ENCODE measurements around the gene GABRA5. TPM values are rescaled to one million over a fixed set of nuclear protein-coding genes. Genes with fewer than 3 reads are reported as not detected.

GABRA5 gene
- total and polyA plus RNA-seq, 10 of the 15 experiments (the other 5 are each of a cell fraction or from before 2014, with no cell fraction given) = 0.10 TPM; not detected in 9

GRCh38 chr15:26850161-26850560, 16.7 kb upstream of the GABRA5 start:
- SMC1A ChIA-PET (ENCODE audit: uncharacterized antibody, unreplicated experiment) = no interaction called here
- TF ChIP-seq MYB (IDR thresholded peaks at IDR 0.05; ENCODE audit: borderline replicate concordance, low read depth, low read length) (no peak), SPI1 (IDR thresholded peaks at IDR 0.05; ENCODE audit: borderline replicate concordance, insufficient read depth, low read depth, low read length) (no peak), TARDBP (IDR thresholded peaks at IDR 0.05; ENCODE audit: borderline replicate concordance) (no peak), RELB (IDR thresholded peaks at IDR 0.05; ENCODE audit: low read depth) (no peak), SREBF1 (IDR thresholded peaks at IDR 0.05; ENCODE audit: low read length) (no peak), ZNF622 (IDR thresholded peaks at IDR 0.05) (no peak), ZNF24 (IDR thresholded peaks at IDR 0.05) (no peak), BACH1 (IDR thresholded peaks at IDR 0.05; ENCODE audit: borderline replicate concordance) (no peak)
- DNase-seq (ENCODE audit: low read depth, low spot score) (no peak), ATAC-seq (no peak), FAIRE-seq (no peak)
- Histone ChIP-seq H2AFZ (ENCODE audit: control insufficient read depth, low read depth, low read length) (no peak overlapping the region), H3K9me3 (replicated peaks; ENCODE audit: control insufficient read depth, insufficient read depth, low read length) (no peaks in the 10 kb centered on the region), H3K4me2 (ENCODE audit: control insufficient read depth, insufficient read depth) (no peak overlapping the region), H4K20me1 (ENCODE audit: control insufficient read depth, insufficient read depth) (no peaks in the 10 kb centered on the region), H3K36me3 (ENCODE audit: control insufficient read depth in 2 of 2, insufficient read depth in 2 of 2, low read length in 1 of 2) (no peaks in the 10 kb centered on the region), H3K79me2 (ENCODE audit: control insufficient read depth, insufficient read depth, low read length) (no peaks in the 10 kb centered on the region), H3K4me3 (no peak overlapping the region), H3K27ac (ENCODE audit: control insufficient read depth, insufficient read depth) (no peak overlapping the region), H3K4me1 (ENCODE audit: control insufficient read depth, insufficient read depth, low read length) (no peaks in the 10 kb centered on the region), H3K27me3 (replicated peaks in 1 of 2; ENCODE audit: control insufficient read depth in 2 of 2, insufficient read depth in 2 of 2, low read length in 1 of 2) (no peaks in the 10 kb centered on the region), H3K9ac (ENCODE audit: control insufficient read depth, insufficient read depth, low read length) (no peak overlapping the region)
- POLR2A ChIA-PET = no interaction called here
- RAD21 ChIA-PET (ENCODE audit: unreplicated experiment) = no interaction called here
- intact Hi-C loops (cut with micrococcal nuclease; ENCODE audit: unreplicated experiment) = no loop called here
- CTCF ChIA-PET = no interaction called here
- no TSS peak for BruUV-seq (replicated peaks)
- 71% methylated on average over 3 of the region's 3 CpGs for WGBS (ENCODE audit: insufficient coverage, insufficient replicate concordance, low lambda C conversion rate, missing lambda C conversion rate)
- in situ Hi-C loops (cut with MboI) = loop anchor here (25.0 kb wide), 1 partner anchor 1338 kb away; no protein-coding TSS in a partner anchor

Measured in GM12878 (cell line).